Subcutaneous adipose tissue (tissue), 4 donors: ENCODE measurements around the gene CCL2. TPM values are rescaled to one million over a fixed set of nuclear protein-coding genes. Genes with fewer than 3 reads are reported as not detected.

Source experiments
- CTCF ChIP-seq: fragments of 450-650 bp; IDR thresholded peaks from one replicate; pipeline ENCODE4 v1.5.1; 2016; ENCODE audit warnings: low read depth, mild to moderate bottlenecking, control low read depth, antibody characterized with exemption, moderate library complexity
- total RNA-seq, 4 donors: library from RNA; depleted of rRNA; stranded (reverse); fragments of >200 nt; gene quantifications; one replicate each; pipeline ENCODE4 v1.1.0, GENCODE V29; 2016

CCL2 gene
- total RNA-seq, 4 donors from 2014 or later: 7.9 to 24.3 (median 24.1) TPM; not detected in 1

DNA sequence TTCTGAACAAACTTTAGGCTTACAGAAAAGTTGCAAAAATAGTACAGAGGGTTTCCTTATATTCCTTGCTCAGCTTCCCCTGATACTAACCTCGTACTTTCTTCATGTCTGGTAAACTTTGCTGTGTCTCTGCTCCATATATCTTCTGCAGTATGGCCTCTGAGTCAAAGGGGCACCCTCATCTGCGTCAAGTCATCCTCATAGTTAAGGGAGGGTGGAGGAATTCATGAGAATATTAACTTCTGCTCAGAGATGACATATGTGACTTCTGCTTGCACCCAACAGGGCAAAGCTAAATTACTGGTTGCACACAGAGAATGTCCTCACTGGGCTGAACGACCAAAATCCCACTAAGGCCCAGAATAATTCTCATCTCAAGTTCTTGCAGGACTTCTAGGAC lies 10.6 kb downstream of the CCL2 start:
- TF ChIP-seq CTCF: no peak

- TF ChIP-seq CTCF: no peak
Measured at GRCh38 chr17:34269969-34270368, 14.9 kb downstream of the CCL2 start, which contains the start of gene CCL7. TSS of gene CCL7 (plus strand) at chr17:34270221. CDS start at chr17:34270291, 70 bp downstream.

DNA sequence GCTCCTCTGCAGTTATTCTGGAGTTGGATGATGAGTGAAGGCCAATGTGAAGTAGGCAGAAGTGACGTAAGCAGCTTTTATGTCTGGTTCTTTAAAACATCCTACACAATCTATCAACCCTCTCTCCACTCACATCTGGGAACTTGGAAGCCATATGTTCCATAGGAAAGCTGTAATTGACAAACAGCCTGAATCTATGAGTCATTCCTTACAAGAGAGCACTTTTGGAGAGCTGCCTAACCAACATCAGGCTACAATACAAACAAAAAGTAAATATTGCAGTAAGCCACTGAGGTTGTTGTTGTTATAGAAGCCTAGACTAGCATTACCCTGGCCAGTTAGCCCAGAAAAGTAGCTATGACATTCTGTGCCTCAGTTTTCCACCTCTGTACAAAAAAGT lies 20.8 kb downstream of the CCL2 start:
- no peak for TF ChIP-seq CTCF

- no peak for TF ChIP-seq CTCF
Measured at GRCh38 chr17:34276826-34277225, 21.7 kb downstream of the CCL2 start.

GRCh38 chr17:34283571-34283970 lies 28.5 kb downstream of the CCL2 start:
- no peak for TF ChIP-seq CTCF

DNA sequence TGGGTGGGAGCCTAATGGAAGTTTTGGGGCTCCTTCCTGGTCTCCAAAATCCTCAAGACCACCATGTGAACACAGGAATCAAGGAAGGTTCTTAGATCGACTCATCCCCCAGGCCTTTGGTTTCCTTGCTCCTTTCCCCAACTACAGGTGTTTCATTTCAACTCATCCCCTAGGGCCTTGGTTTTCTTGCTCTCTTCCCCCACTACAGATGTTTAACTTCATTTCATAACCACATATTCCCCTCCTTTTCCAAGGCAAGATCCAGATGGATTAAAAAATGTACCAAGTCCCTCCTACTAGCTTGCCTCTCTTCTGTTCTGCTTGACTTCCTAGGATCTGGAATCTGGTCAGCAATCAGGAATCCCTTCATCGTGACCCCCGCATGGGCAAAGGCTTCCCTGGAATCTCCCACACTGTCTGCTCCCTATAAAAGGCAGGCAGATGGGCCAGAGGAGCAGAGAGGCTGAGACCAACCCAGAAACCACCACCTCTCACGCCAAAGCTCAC lies 30.3 kb downstream of the CCL2 start, which contains the start of gene CCL11:
CCL11 (plus strand) TSS at position 457 of the 507 bp plus-strand sequence. CDS start 67 bp downstream, outside the sequence.
- TF ChIP-seq CTCF: no peak

DNA sequence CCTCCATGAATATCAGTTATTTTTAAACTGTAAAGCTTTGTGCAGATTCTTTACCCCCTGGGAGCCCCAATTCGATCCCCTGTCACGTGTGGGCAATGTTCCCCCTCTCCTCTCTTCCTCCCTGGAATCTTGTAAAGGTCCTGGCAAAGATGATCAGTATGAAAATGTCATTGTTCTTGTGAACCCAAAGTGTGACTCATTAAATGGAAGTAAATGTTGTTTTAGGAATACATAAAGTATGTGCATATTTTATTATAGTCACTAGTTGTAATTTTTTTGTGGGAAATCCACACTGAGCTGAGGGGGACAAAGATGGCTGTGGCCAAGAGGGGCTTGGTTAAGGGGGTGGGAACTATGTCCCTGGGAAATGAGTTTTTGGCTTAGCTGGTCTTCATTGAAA lies 32.8 kb downstream of the CCL2 start:
- no peak for TF ChIP-seq CTCF
